ENCODE results near the gene HNRNPCL1.
"Not testable (repeated sequence)": the region's sequence is repeated elsewhere in the genome, so short reads cannot be mapped to it uniquely, and the experiment has no call there.

HNRNPCL1 gene

GRCh38 chr1:12848620-12849019 lies at the start of gene HNRNPCL1:
Gene HNRNPCL1 (minus strand): TSS chr1:12848720. CDS start chr1:12848289, 431 bp downstream.
- DNase-seq = not testable (repeated sequence)

- not testable (repeated sequence) for DNase-seq
Observed at GRCh38 chr1:12898170-12898569, 49.6 kb upstream of the HNRNPCL1 start, which contains the start of gene PRAMEF10. Gene PRAMEF10 (minus strand): TSS chr1:12898270. CDS start chr1:12895847, 2,423 bp downstream.

- DNase-seq = not testable (repeated sequence)
Observed at GRCh38 chr1:12886101-12886500, 37.6 kb upstream of the HNRNPCL1 start, which contains the start of gene PRAMEF4. Gene PRAMEF4 (minus strand): TSS chr1:12886201. CDS start chr1:12883394, 2,807 bp downstream.

GRCh38 chr1:12878453-12878852 lies 29.9 kb upstream of the HNRNPCL1 start:
- not testable (repeated sequence) for DNase-seq

GRCh38 chr1:12863131-12863880 lies 14.8 kb upstream of the HNRNPCL1 start:
- DNase-seq = not testable (repeated sequence)

GRCh38 chr1:12856786-12857185 lies 8.3 kb upstream of the HNRNPCL1 start, which contains the start of gene PRAMEF2:
Gene PRAMEF2 (plus strand): TSS chr1:12857086. CDS start chr1:12859010, 1,924 bp downstream.
- not testable (repeated sequence) for DNase-seq

GRCh38 chr1:12851779-12852178 lies 3.3 kb upstream of the HNRNPCL1 start:
- DNase-seq = no peak

- not testable (repeated sequence) for DNase-seq
Observed at GRCh38 chr1:12833251-12833650, 15.3 kb downstream of the HNRNPCL1 start.

GRCh38 chr1:12831310-12831709 lies 17.2 kb downstream of the HNRNPCL1 start, which contains the start of gene PRAMEF11:
Gene PRAMEF11 (minus strand): TSS chr1:12831410. CDS start chr1:12828789, 2,621 bp downstream.
- DNase-seq = not testable (repeated sequence)

- DNase-seq = not testable (repeated sequence)
Observed at GRCh38 chr1:12819061-12819460, 29.5 kb downstream of the HNRNPCL1 start.

- DNase-seq = no peak
Observed at GRCh38 chr1:12811409-12811784, 37.1 kb downstream of the HNRNPCL1 start.

GRCh38 chr1:12810691-12811408 lies 37.7 kb downstream of the HNRNPCL1 start:
- no peak for DNase-seq

- DNase-seq = no peak
Observed at GRCh38 chr1:12809933-12810332, 38.6 kb downstream of the HNRNPCL1 start.

GRCh38 chr1:12799730-12800129 lies 48.8 kb downstream of the HNRNPCL1 start:
- DNase-seq = no peak

GRCh38 chr1:12798911-12799310 lies 49.6 kb downstream of the HNRNPCL1 start:
- DNase-seq = no peak
